ENCODE data around the gene KIFC3.
"Not testable (repeated sequence)": the region's sequence is repeated elsewhere in the genome, so short reads cannot be mapped to it uniquely, and the experiment has no call there.

KIFC3 gene

GRCh38 chr16:57824888-57825287 lies 22.6 kb upstream of the KIFC3 start:
- no peak for DNase-seq (ENCODE audit: low read depth in 2 of 2)

DNA sequence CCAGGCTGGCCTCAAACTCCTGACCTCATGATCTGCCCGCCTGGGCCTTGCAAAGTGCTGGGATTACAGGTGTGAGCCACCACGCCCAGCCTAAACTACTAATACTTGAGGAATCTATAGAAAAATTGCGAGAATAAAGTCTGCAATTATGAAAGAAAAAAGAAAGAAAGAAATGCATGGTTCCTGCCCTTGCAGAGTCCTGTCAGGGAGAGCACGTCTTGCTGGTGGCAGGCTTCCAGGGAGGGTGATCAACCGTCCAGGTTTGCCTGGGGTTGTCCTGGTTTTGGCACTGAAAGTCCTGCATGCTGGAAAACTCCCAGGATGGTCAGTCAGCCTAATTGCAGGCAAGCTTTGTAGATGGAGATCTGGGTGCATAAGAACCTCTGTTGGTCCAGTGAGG lies 21.5 kb upstream of the KIFC3 start:
- no peak for DNase-seq (ENCODE audit: low read depth in 2 of 2)

GRCh38 chr16:57822856-57823255 lies 20.6 kb upstream of the KIFC3 start:
- no peak for DNase-seq (ENCODE audit: low read depth in 2 of 2)

DNA sequence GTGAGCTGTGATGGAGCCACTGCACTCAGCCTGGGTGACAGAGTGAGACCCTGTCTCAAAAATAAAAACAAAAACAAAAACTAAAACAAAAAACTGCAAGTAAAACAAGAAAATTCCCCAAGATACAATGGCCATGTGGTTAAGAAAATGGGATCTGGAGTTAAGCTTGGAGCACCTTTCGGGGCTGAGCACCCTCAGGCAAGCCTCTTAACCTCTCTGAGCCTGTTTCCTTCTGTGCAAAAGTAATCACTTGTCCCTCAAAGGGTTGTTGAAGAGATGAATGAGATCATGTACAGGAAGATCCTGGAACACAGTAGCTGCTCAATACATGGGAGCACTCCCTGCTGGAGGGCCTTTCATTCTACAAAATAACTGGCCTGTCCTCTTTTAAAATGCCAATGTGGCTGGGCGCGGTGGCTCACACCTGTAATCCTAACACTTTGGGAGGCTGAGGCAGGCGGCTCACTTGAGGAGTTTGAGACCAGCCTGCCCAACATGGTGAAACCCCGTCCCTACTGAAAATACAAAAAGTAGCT lies 19.8 kb upstream of the KIFC3 start:
- DNase-seq (ENCODE audit: low read depth in 2 of 2): no peak

- DNase-seq (ENCODE audit: low read depth in 2 of 2): no peak
These were observed 19.1 kb upstream of the KIFC3 start for GRCh38 chr16:57821149-57821971.

DNA sequence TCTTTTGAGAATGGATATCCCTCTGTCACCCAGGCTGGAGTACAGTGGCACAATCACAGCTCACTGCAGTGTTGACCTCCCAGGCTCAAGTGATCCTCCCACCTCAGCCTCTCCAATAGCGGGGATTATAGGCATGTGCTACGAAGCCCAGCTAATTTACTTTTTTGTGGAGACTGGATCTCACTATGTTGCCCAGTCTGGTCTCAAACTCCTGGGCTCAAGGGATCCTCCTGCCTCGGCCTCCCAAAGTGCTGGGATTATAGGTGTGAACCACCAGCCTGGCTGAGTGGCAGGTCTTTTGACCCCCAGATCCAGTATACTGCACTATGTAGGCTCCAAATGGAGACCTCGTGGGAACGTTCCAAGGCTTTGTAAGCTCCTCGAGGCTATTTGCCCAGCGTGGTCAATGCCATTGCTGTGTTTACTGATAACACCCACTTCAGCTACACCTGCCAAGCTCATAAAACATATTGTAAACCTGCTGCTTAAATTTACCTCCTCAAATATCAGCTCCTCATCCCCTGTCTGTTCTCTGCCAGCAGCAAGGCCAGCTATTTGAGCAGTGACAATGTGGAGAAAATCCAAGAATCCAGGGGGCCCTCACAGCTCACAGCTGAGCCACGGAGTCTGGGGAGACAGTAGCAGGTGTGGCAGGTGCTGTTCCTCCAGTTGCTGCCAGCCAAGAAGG lies 16.2 kb upstream of the KIFC3 start:
- no peak for DNase-seq (ENCODE audit: low read depth in 2 of 2)

- no peak for DNase-seq (ENCODE audit: low read depth in 2 of 2)
These were observed 15.4 kb upstream of the KIFC3 start for GRCh38 chr16:57817680-57818079.

DNA sequence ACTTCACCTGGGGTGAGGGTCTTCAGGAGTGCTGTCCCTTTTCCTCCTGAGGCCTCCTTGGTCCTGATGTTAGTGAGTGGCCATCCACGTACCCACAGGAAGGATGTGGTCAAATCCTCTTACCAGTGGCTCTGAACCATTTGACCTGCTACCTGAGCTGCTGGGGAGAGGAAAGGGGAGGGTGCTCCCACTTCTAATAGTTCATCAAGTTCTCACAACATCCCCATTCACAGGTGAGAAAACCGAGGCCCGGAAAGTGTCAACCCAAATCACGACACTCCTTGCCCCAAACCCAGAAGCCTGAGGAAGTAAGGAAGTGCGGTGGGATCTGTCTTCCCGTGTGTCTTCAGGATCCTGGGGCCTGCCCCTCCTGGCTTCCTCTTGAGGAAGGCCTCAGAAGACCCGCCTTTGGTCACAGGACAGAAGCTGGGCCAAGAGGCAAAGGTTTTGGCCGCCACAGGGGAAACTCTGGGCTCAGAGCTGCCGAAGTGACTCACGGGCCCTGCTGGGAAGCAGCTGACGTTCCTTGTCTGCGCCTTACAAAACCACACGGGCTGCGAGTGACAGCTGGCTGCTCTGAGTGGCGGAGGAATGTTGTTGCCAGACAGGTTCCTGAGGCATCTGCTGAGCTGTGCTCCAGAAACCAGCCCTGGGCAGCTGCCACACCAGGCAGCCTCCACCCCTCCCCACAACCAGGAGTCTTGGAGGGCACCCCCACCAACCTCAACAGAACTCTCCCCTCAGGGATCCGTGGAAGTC lies 13.9 kb upstream of the KIFC3 start:
- DNase-seq (ENCODE audit: low read depth in 2 of 2): peak in 1 of 2 donors; percentile 43

GRCh38 chr16:57814896-57815295 lies 12.6 kb upstream of the KIFC3 start:
- DNase-seq (ENCODE audit: low read depth in 2 of 2): no peak

- DNase-seq (ENCODE audit: low read depth in 2 of 2): no peak
These were observed 11.2 kb upstream of the KIFC3 start for GRCh38 chr16:57813466-57813865.

DNA sequence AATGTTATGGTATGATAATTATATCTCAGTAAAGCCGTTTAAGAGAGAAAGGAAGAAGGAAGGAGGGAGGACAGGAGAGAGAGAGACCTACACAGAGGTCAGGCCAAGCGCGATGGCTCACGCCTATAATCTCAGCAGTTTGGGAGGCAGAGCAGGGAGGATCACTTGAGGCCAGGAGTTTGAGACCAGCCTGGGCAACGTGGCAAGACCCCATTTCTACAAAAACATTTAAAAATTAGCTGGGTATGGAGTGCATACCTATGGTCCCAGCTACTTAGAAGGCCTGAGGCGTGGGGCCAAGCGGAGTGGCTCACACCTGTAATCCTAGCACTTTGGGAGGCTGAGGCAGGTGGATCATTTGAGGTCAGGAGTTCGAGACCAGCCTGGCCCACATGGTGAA lies 9.0 kb upstream of the KIFC3 start:
- not testable (repeated sequence) for DNase-seq (ENCODE audit: low read depth in 2 of 2)

DNA sequence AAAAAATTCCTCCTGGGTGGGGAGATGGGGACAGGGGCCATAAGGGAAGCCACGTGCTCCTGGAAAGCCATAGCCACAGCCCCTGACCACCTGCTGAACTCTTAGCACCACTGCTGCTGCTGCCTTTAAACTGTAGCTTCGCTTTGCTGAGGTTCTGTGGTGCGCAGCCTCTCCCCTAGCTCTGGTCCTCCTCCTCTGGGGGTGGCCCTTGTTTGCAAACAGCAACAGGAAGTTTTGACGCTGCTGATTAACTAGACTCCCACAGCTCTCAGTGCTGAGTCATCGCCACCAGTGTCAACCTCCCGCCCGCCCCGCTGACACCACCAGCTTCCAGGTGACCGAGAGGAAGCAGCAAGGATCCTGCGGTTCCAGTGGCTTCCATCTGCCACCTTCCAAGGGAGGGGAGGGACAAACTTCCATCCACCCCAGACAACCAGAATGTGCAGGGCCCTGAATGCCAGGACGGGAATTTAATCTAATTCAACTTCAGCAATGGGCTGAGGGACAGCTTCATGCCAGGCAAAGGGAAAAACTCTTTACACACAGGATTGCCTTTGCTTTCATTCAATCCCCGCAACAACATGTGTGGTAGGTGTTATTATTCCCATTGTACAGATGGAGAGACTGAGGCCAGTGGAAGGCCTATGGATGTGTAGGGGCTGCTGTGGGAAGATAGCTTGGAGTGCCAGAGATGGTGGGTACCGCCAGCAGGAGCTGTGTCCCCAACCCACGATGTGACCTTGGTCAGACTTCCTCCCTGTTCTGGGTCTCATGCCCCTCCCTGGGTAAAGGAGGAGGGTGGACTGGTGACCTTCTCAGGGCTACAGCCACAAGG lies 8.1 kb upstream of the KIFC3 start:
- peak; percentile 64 to 68 for DNase-seq (ENCODE audit: low read depth in 2 of 2)

- DNase-seq (ENCODE audit: low read depth in 2 of 2): no peak
These were observed 7.2 kb upstream of the KIFC3 start for GRCh38 chr16:57809276-57810196.

- no peak for DNase-seq (ENCODE audit: low read depth in 2 of 2)
These were observed 6.4 kb upstream of the KIFC3 start for GRCh38 chr16:57808589-57809228.

- DNase-seq (ENCODE audit: low read depth in 2 of 2): peak in 1 of 2 donors; percentile 53
These were observed 5.8 kb upstream of the KIFC3 start for GRCh38 chr16:57807968-57808528.

GRCh38 chr16:57807252-57807967 lies 5.1 kb upstream of the KIFC3 start:
- no peak for DNase-seq (ENCODE audit: low read depth in 2 of 2)

GRCh38 chr16:57805176-57805575 lies 2.9 kb upstream of the KIFC3 start:
- DNase-seq (ENCODE audit: low read depth in 2 of 2): no peak

DNA sequence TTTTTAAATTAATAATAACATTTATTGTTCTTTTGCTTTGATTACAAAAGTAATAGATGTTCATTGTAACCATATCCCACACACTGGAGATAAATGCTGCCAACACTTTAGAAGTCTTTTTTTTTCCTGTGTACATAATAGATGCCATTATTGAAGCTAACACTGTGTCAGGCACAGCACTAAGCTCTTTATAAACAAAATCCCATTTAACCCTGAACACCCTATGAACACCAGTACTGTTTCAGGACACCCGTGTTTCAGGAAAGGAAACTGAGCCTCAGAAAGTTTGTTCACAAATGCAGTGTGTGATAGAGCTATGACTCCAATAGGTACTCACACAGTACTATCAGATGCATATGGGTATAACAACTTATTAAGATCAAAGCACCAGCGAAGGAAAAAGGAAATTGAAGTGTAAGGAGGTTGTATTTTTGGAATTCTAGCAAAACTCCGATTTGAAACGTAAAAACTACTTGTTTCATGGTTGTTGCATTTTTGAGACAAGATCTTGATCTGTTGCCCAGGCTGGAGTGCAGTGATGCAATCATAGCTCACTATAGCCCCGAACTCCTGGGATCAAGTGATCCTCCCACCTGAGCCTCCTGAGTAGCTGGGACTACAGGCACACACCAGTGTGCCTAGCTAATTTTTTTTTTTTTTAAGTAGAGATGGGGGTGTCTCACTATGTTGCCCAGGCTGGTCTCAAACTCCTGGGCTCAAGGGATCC lies 2.0 kb upstream of the KIFC3 start:
- DNase-seq (ENCODE audit: low read depth in 2 of 2): no peak

All from stimulated activated CD8-positive, alpha-beta memory T cell treated with anti-CD3 and anti-CD28 coated beads, Interleukin-15, amount 100 ng/mL, for 48 hours (primary cell).